ENCODE data around the gene FCER2. TPM values are rescaled to one million over a fixed set of nuclear protein-coding genes. Genes with fewer than 3 reads are reported as not detected.

FCER2 gene
- total and polyA plus RNA-seq, 2 of the 4 experiments (the other 2 are of a cell fraction), result not detected

GRCh38 chr19:7729831-7730285 is 27.9 kb upstream of the FCER2 start:
- no peak overlapping the region for H3K4me3 ChIP-seq (ENCODE audit: insufficient read depth, low read depth, low read length)
- no peak overlapping the region for H3K4ac ChIP-seq (ENCODE audit: low read depth, low read length)
- POLR2A ChIA-PET (ENCODE audit: unreplicated experiment), result no interaction called here
- H3K4me1 ChIP-seq (ENCODE audit: control insufficient read depth, insufficient read depth, low read length), result no peaks in the 10 kb centered on the region
- H3K9me1 ChIP-seq (ENCODE audit: insufficient read depth, low read length), result no peaks in the 10 kb centered on the region
- no TSS peak for BruUV-seq (replicated peaks)
- no peak for TF ChIP-seq MAZ (IDR thresholded peaks at IDR 0.05; ENCODE audit: borderline replicate concordance, low read depth, low read length)
- no peak for TF ChIP-seq FOS (IDR thresholded peaks at IDR 0.05; ENCODE audit: low read depth, low read length)
- TF ChIP-seq MAFK (IDR thresholded peaks at IDR 0.05; ENCODE audit: low read depth, low read length), result no peak
- no peak for TF ChIP-seq CEBPB (IDR thresholded peaks at IDR 0.05; ENCODE audit: low read depth, low read length)
- no peak for TF ChIP-seq USF2 (IDR thresholded peaks at IDR 0.05; ENCODE audit: low read depth, low read length)
- no peak for TF ChIP-seq ELK1 (IDR thresholded peaks at IDR 0.05; ENCODE audit: borderline replicate concordance, low read depth, low read length)
- TF ChIP-seq BHLHE40 (IDR thresholded peaks at IDR 0.05; ENCODE audit: low read depth, low read length), result no peak
- TF ChIP-seq NFE2L2 (IDR thresholded peaks at IDR 0.05; ENCODE audit: low read depth, low read length), result no peak
- TF ChIP-seq RFX5 (IDR thresholded peaks at IDR 0.05; ENCODE audit: low read depth, low read length), result no peak
- TF ChIP-seq POLR2A (IDR thresholded peaks at IDR 0.05; ENCODE audit: low read depth, low read length), result no peak
- TF ChIP-seq SMC3 (IDR thresholded peaks at IDR 0.05; ENCODE audit: low read depth, low read length), result no peak
- no peak for TF ChIP-seq MXI1 (IDR thresholded peaks at IDR 0.05; ENCODE audit: borderline replicate concordance, low read depth, low read length)
- no peak for TF ChIP-seq RAD21 (IDR thresholded peaks at IDR 0.05; ENCODE audit: low read length)
- no peak for TF ChIP-seq CHD1 (IDR thresholded peaks at IDR 0.05; ENCODE audit: low read depth, low read length)
- TF ChIP-seq RCOR1 (IDR thresholded peaks at IDR 0.05; ENCODE audit: insufficient replicate concordance, low read length), result no peak
- TF ChIP-seq CTCF (conservative IDR thresholded peaks at IDR 0.05; ENCODE audit: low read depth, low read length), result no peak
- H3K27ac ChIP-seq (ENCODE audit: insufficient read depth, low read length), result no peak overlapping the region
- H3K56ac ChIP-seq (ENCODE audit: extremely low read depth, insufficient read depth, low read length), result no peak overlapping the region
- H4K5ac ChIP-seq (ENCODE audit: low read depth, low read length), result no peak overlapping the region
- H3K18ac ChIP-seq (ENCODE audit: low read depth, low read length), result no peak overlapping the region
- in situ Hi-C loops (cut with MboI; ENCODE audit: low sequenced_read_pairs) (no loop called here), intact Hi-C loops (cut with micrococcal nuclease) (no loop called here), dilution Hi-C loops (cut with HindIII; ENCODE audit: low sequenced_read_pairs, unreplicated experiment) (no loop called here)
- peaks cover 45% of the 10 kb centered on the region for H3K27me3 ChIP-seq (ENCODE audit: control insufficient read depth, insufficient read depth, low read length)
- DNase-seq (no peak), ATAC-seq (ENCODE audit: low read depth) (no peak)
- no peak overlapping the region for H2AK5ac ChIP-seq (ENCODE audit: low read depth, low read length)
- H2BK120ac ChIP-seq (ENCODE audit: low read depth, low read length), result no peak overlapping the region
- H2AFZ ChIP-seq (replicated peaks; ENCODE audit: low read length, poor library complexity), result no peak overlapping the region
- no peak overlapping the region for H3K23ac ChIP-seq (ENCODE audit: low read depth, low read length)
- H3K9me3 ChIP-seq (ENCODE audit: control insufficient read depth, insufficient read depth, low read length), result no peaks in the 10 kb centered on the region
- no peak overlapping the region for H2BK20ac ChIP-seq (ENCODE audit: low read depth, low read length)
- H2BK5ac ChIP-seq (ENCODE audit: low read depth, low read length, poor library complexity, severe bottlenecking), result no peak overlapping the region
- no peak overlapping the region for H2BK15ac ChIP-seq (ENCODE audit: low read depth, low read length)
- no peaks in the 10 kb centered on the region for H3K36me3 ChIP-seq (ENCODE audit: control insufficient read depth, insufficient read depth, low read length)
- WGBS, 2 experiments (ENCODE audit: extremely low coverage in 2 of 2, insufficient read length in 1 of 2), result 15% methylated on average over 10 of the region's 34 CpGs; no CpG with 5 or more reads in 1 of the 2 experiments
- no peaks in the 10 kb centered on the region for H4K20me1 ChIP-seq (ENCODE audit: insufficient read depth, low read length)
- H3K4me2 ChIP-seq (ENCODE audit: low read depth, low read length), result no peak overlapping the region
- no peak overlapping the region for H2AK9ac ChIP-seq (replicated peaks; ENCODE audit: low read depth, low read length, poor library complexity)
- no peaks in the 10 kb centered on the region for H3K79me1 ChIP-seq (ENCODE audit: low read depth in 1 of 2, low read length in 2 of 2)
- no peak overlapping the region for H4K8ac ChIP-seq (ENCODE audit: low read depth in 2 of 2, low read length in 2 of 2)
- no peak overlapping the region for H3K14ac ChIP-seq (replicated peaks; ENCODE audit: low read depth, low read length)
- CTCF ChIA-PET, result no interaction called here
- no peak overlapping the region for H4K91ac ChIP-seq (ENCODE audit: insufficient read depth, low read depth, low read length)
- H3K9ac ChIP-seq (ENCODE audit: low read depth, low read length), result no peak overlapping the region
